ENCODE results near the gene SMCR8.
"Not testable (repeated sequence)": the region's sequence is repeated elsewhere in the genome, so short reads cannot be mapped to it uniquely, and the experiment has no call there.

GRCh38 chr17:18298061-18298460 lies 17.0 kb upstream of the SMCR8 start:
- not testable (repeated sequence) for TF ChIP-seq EZH2 (IDR thresholded peaks at IDR 0.05); FOXP2 (optimal IDR thresholded peaks at IDR 0.05; ENCODE audit: control extremely low read depth, extremely low read length, insufficient read depth)

Data from SK-N-MC (cell line).